Brain microvascular endothelial cell (primary cell): Measurements from ENCODE around the gene ZNF302.
"Not testable (repeated sequence)": the region's sequence is repeated elsewhere in the genome, so short reads cannot be mapped to it uniquely, and the experiment has no call there.

Experiments used
- DNase-seq: peaks from one replicate; pipeline ENCODE4 v3.0.0-alpha.2; 2020
- H3K27ac ChIP-seq: fragments of 250-450 bp; sonication (Bioruptor Pico); 2 replicates; pipeline ENCODE4 v1.5.1; 2020; ENCODE audit warnings: mild to moderate bottlenecking, moderate library complexity
- H3K27me3 ChIP-seq: fragments of 250-450 bp; sonication (Bioruptor Pico); replicated peaks from 2 replicates; pipeline ENCODE4 v1.5.1; 2020; ENCODE audit warnings: mild to moderate bottlenecking
- H3K36me3 ChIP-seq: fragments of 250-450 bp; sonication (Bioruptor Pico); replicated peaks from 2 replicates; pipeline ENCODE4 v1.5.1; 2020; ENCODE audit warnings: mild to moderate bottlenecking
- H3K4me3 ChIP-seq: 2 replicates; pipeline ENCODE4 v1.5.1; 2011; ENCODE audit warnings: low read depth, mild to moderate bottlenecking, control low read depth, low read length, moderate library complexity
- CTCF ChIP-seq: IDR thresholded peaks from 2 replicates; pipeline ENCODE4 v1.5.1; 2011; ENCODE audit warnings: low read depth, mild to moderate bottlenecking, moderate library complexity, low read length, control low read depth, inconsistent platforms; ENCODE audit errors: missing control alignments
- in situ Hi-C: cut with HindIII; loops from 2 replicates; pipeline ENCODE4 v1.10.0; 2017; ENCODE audit warnings: low sequenced_read_pairs, low pct_ligation_motif_present

The ZNF302 gene

DNA sequence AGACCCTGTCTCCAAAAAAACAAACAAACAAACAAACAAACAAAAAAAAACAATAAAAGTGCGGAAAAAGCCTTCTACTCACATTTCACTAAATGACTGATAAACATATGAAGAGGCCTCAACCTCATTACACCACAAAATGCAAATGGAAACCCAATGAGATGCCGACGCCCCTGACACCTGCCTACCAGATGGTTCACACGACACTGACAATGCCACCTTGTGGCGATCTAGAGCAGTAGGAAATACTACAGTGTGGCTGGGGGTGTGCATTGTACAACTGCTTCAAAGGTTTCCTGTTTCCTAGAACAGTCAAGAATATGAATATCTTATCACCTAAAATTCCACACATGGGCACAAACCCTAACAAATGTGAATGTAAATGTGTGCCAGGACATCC lies 14.6 kb upstream of the ZNF302 start:
- Histone ChIP-seq H3K27me3 (no peaks in the 10 kb centered on the region), H3K4me3 (no peak overlapping the region), H3K27ac (no peak overlapping the region), H3K36me3 (no peaks in the 10 kb centered on the region)
- peak; percentile 36 for TF ChIP-seq CTCF
- in situ Hi-C loops: no loop called here
- DNase-seq: no peak

- no peak overlapping the region for H3K4me3 ChIP-seq
- no peaks in the 10 kb centered on the region for H3K27me3 ChIP-seq
- no peak for DNase-seq
- in situ Hi-C loops: no loop called here
- H3K27ac ChIP-seq: no peak overlapping the region
- no peak for TF ChIP-seq CTCF
- H3K36me3 ChIP-seq: no peaks in the 10 kb centered on the region
Measured at GRCh38 chr19:34664168-34664567, 13.3 kb upstream of the ZNF302 start.

DNA sequence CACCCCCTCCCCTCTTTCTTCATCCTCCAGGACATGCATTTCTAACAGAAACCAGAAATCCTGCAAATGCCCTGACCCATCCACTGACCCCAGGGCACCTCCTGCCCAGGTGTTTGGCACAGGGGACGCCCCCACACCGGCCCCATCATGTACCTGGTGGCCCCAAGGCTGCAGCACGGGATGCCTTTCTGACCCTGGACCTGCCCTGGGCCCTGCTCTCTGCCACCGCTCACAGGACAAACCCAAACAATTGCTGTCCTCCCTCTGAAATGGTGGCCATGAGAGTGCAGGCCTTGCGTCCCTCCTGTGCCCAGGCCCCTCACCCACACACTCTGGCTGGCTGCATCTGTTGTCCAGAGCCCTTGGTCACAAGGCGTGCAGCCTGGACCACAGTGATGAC lies 12.6 kb upstream of the ZNF302 start:
- TF ChIP-seq CTCF: no peak
- Histone ChIP-seq H3K27me3 (no peaks in the 10 kb centered on the region), H3K36me3 (no peaks in the 10 kb centered on the region), H3K27ac (no peak overlapping the region), H3K4me3 (no peak overlapping the region)
- in situ Hi-C loops: no loop called here
- DNase-seq: no peak

GRCh38 chr19:34665275-34665674 lies 12.2 kb upstream of the ZNF302 start:
- in situ Hi-C loops, H3K27me3 ChIP-seq, H3K27ac ChIP-seq, H3K36me3 ChIP-seq, H3K4me3 ChIP-seq, DNase-seq: not testable (repeated sequence)

DNA sequence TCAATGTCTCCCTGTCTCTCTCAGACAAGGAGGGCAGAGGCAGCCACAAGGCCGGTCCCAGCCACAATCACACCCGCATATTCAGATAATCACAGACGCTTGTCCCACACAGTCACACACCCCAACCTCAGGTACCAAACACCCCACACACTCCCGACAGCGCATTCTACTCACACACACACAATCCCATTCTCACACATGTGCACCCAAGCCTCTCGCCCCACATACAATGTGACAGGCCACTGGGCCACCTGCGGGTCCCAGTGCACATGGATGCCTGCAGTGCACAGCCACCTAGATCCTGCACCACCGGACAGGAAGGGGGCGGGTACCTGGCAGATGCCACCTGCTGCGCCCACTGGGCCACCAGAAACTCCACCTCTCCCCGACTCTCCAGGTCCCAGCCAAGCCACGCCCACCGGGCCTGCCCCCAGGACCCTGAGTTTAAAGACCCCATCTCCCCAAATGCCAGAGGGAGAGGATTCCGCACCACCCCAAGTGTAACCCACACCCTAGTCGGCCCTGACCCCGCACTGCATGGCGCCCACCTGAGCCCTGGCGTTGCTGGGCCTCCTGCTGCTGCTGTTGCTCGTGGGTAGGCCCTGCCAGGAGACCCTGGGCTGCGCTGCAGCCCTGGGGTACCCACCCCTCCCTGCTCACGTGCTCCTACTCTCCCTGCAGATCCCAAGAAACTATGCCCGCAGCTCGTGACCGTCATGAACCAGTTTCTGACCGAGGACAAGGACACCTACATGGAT lies 11.1 kb upstream of the ZNF302 start:
- Histone ChIP-seq H3K27me3 (no peaks in the 10 kb centered on the region), H3K4me3 (no peak overlapping the region), H3K27ac (no peak overlapping the region), H3K36me3 (no peaks in the 10 kb centered on the region)
- DNase-seq: no peak
- in situ Hi-C loops: no loop called here
- no peak for TF ChIP-seq CTCF

DNA sequence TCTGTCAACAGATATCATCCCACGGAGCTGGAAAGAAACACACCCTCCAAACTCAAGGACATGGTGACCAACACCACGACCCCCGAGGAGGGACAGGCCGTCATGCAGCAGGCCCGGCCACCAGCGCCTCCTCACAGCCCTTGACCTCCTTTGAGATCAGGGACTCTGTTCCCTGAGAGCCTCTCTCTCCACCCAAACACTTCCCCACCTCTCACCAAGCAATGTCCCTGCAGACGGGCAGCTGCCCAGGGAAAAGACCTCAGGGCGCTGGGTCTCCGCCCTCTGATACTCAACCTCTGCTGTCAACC lies 10.6 kb upstream of the ZNF302 start:
- TF ChIP-seq CTCF: no peak
- Histone ChIP-seq H3K36me3 (no peaks in the 10 kb centered on the region), H3K27ac (no peak overlapping the region), H3K4me3 (no peak overlapping the region), H3K27me3 (no peaks in the 10 kb centered on the region)
- DNase-seq: no peak
- in situ Hi-C loops: no loop called here
